Mesothelial cell of epicardium (in vitro differentiated cells): ENCODE measurements around the gene TGFBR1. TPM values are rescaled to one million over a fixed set of nuclear protein-coding genes. Genes with fewer than 3 reads are reported as not detected.

Source experiments
- DNase-seq, 2 experiments: peaks; one replicate each; pipeline ENCODE4 v3.0.0; 2021; ENCODE audit warnings: low spot score in 2 of 2; ENCODE audit not compliant: unreplicated experiment in 2 of 2
- H3K27ac Mint-ChIP-seq: 2 replicates; pipeline ENCODE4 v1.8.0; 2021; ENCODE audit warnings: mixed read lengths
- H3K27me3 Mint-ChIP-seq: 2 replicates; pipeline ENCODE4 v1.8.0; 2021; ENCODE audit warnings: low read depth, mixed read lengths
- H3K36me3 Mint-ChIP-seq: 2 replicates; pipeline ENCODE4 v1.8.0; 2021; ENCODE audit warnings: mixed read lengths
- H3K4me1 Mint-ChIP-seq: 2 replicates; pipeline ENCODE4 v1.8.0; 2021; ENCODE audit warnings: mixed read lengths
- H3K4me3 Mint-ChIP-seq: 2 replicates; pipeline ENCODE4 v1.8.0; 2021; ENCODE audit warnings: mild to moderate bottlenecking, moderate library complexity, mixed read lengths
- H3K9me3 Mint-ChIP-seq: 2 replicates; pipeline ENCODE4 v1.8.0; 2021; ENCODE audit warnings: mixed read lengths
- CTCF ChIP-seq: fragments of 200-600 bp; sonication (generic); IDR thresholded peaks from one replicate; pipeline ENCODE4 v1.5.0; 2021; ENCODE audit warnings: antibody characterized with exemption; ENCODE audit not compliant: unreplicated experiment
- total RNA-seq: library from RNA; stranded (reverse); gene quantifications from 3 replicates; pipeline ENCODE4 v1.2.1, GENCODE V29; 2021

The TGFBR1 gene
- total RNA-seq, 1 donor from 2014 or later: 77.5 TPM

GRCh38 chr9:99073347-99073746 is 31.6 kb upstream of the TGFBR1 start:
- Mint-ChIP-seq H3K9me3 (no peaks in the 10 kb centered on the region), H3K36me3 (no peaks in the 10 kb centered on the region), H3K4me1 (peaks cover 6% of the 10 kb centered on the region)

GRCh38 chr9:99073985-99074901 is 30.7 kb upstream of the TGFBR1 start:
- DNase-seq: no peak
- no peaks in the 10 kb centered on the region for H3K9me3 Mint-ChIP-seq

More at GRCh38 chr9:99073347-99073746, 31.6 kb upstream of the TGFBR1 start:
- TF ChIP-seq CTCF: no peak
- DNase-seq: no peak
- Mint-ChIP-seq H3K27ac (no peak overlapping the region), H3K27me3 (peaks cover 2% of the 10 kb centered on the region), H3K4me3 (no peak overlapping the region)

GRCh38 chr9:99074902-99075245 is 30.0 kb upstream of the TGFBR1 start:
- Mint-ChIP-seq H3K4me1 (peaks cover 6% of the 10 kb centered on the region), H3K9me3 (no peaks in the 10 kb centered on the region), H3K36me3 (no peaks in the 10 kb centered on the region), H3K27me3 (peaks cover 6% of the 10 kb centered on the region), H3K27ac (no peak overlapping the region), H3K4me3 (no peak overlapping the region)
- TF ChIP-seq CTCF: no peak
- DNase-seq: no peak

More at GRCh38 chr9:99073985-99074901, 30.7 kb upstream of the TGFBR1 start:
- TF ChIP-seq CTCF: no peak
- Mint-ChIP-seq H3K36me3 (no peaks in the 10 kb centered on the region), H3K27ac (no peak overlapping the region), H3K4me3 (no peak overlapping the region), H3K4me1 (peaks cover 6% of the 10 kb centered on the region), H3K27me3 (peaks cover 6% of the 10 kb centered on the region)

GRCh38 chr9:99075246-99075912 is 29.5 kb upstream of the TGFBR1 start:
- Mint-ChIP-seq H3K36me3 (no peaks in the 10 kb centered on the region), H3K27ac (no peak overlapping the region), H3K9me3 (no peaks in the 10 kb centered on the region), H3K4me1 (peaks cover 3% of the 10 kb centered on the region), H3K27me3 (peaks cover 6% of the 10 kb centered on the region), H3K4me3 (no peak overlapping the region)
- DNase-seq: no peak
- no peak for TF ChIP-seq CTCF

- no peaks in the 10 kb centered on the region for H3K4me1 Mint-ChIP-seq
Observed at GRCh38 chr9:99076030-99076429, 28.9 kb upstream of the TGFBR1 start.

More at GRCh38 chr9:99076030-99076429, 28.9 kb upstream of the TGFBR1 start:
- H3K9me3 Mint-ChIP-seq: no peaks in the 10 kb centered on the region
- no peaks in the 10 kb centered on the region for H3K36me3 Mint-ChIP-seq
- no peak for TF ChIP-seq CTCF
- no peak overlapping the region for H3K4me3 Mint-ChIP-seq
- H3K27me3 Mint-ChIP-seq: peaks cover 6% of the 10 kb centered on the region
- H3K27ac Mint-ChIP-seq: no peak overlapping the region
- no peak for DNase-seq
